NCI-H1048 (cell line): Measurements from ENCODE around the gene FAM227B.

Source experiments
- DNase-seq: peaks from one replicate; lab custom pipeline; 2025; lab: John Stamatoyannopoulos, UW

Gene FAM227B

GRCh38 chr15:49293941-49294340, 326.7 kb downstream of the FAM227B start:
- DNase-seq = no peak

GRCh38 chr15:49290191-49290590, 330.4 kb downstream of the FAM227B start:
- no peak for DNase-seq

GRCh38 chr15:49288391-49288790, 332.2 kb downstream of the FAM227B start:
- no peak for DNase-seq

GRCh38 chr15:49287481-49287880, 333.1 kb downstream of the FAM227B start:
- DNase-seq = no peak

- DNase-seq = no peak
Measured at GRCh38 chr15:49286649-49287404, 333.8 kb downstream of the FAM227B start.

GRCh38 chr15:49282366-49282765, 338.3 kb downstream of the FAM227B start:
- no peak for DNase-seq

GRCh38 chr15:49279521-49280456, 340.8 kb downstream of the FAM227B start:
- no peak for DNase-seq

GRCh38 chr15:49278751-49279150, 341.9 kb downstream of the FAM227B start:
- no peak for DNase-seq
